Osteoblast (primary cell): Measurements from ENCODE around the gene PITPNM1. TPM values are rescaled to one million over a fixed set of nuclear protein-coding genes. Genes with fewer than 3 reads are reported as not detected.

Experiments used
- DNase-seq: peaks from one replicate; pipeline ENCODE4 v3.0.0; 2011; ENCODE audit warnings: low spot score, mixed read lengths; ENCODE audit not compliant: insufficient read length; ENCODE audit errors: missing footprints
- H2AFZ ChIP-seq: 2 replicates; pipeline ENCODE4 v1.6.0; 2011; ENCODE audit warnings: mild to moderate bottlenecking, low read length
- H3K27ac ChIP-seq: 2 replicates; pipeline ENCODE4 v1.5.1; 2011; ENCODE audit warnings: mild to moderate bottlenecking, low read depth, low read length, moderate library complexity
- H3K27me3 ChIP-seq: 2 replicates; pipeline ENCODE4 v1.6.0; 2012; ENCODE audit warnings: mild to moderate bottlenecking, control low read depth, inconsistent platforms, low read length, moderate library complexity; ENCODE audit not compliant: insufficient read depth
- H3K36me3 ChIP-seq: 2 replicates; pipeline ENCODE4 v1.5.1; 2011; ENCODE audit warnings: mild to moderate bottlenecking, low read length, control low read depth, moderate library complexity; ENCODE audit not compliant: insufficient read depth
- H3K4me1 ChIP-seq: 2 replicates; pipeline ENCODE4 v1.5.1; 2011; ENCODE audit warnings: mild to moderate bottlenecking, low read length, control low read depth, moderate library complexity; ENCODE audit not compliant: insufficient read depth
- H3K4me2 ChIP-seq: 2 replicates; pipeline ENCODE4 v1.6.0; 2011; ENCODE audit warnings: mild to moderate bottlenecking, low read length; ENCODE audit not compliant: insufficient read depth
- H3K4me3 ChIP-seq: fragments of 200-600 bp; sonication (generic); 3 replicates; pipeline ENCODE4 v1.5.1; 2012; ENCODE audit warnings: mild to moderate bottlenecking, low read length, inconsistent platforms; ENCODE audit not compliant: insufficient read depth
- H3K79me2 ChIP-seq: 2 replicates; pipeline ENCODE4 v1.6.0; 2012; ENCODE audit warnings: mild to moderate bottlenecking, low read length, control low read depth, inconsistent platforms; ENCODE audit not compliant: insufficient read depth
- H3K9me3 ChIP-seq: 2 replicates; pipeline ENCODE4 v1.5.1; 2011; ENCODE audit warnings: low read depth, low read length, control low read depth
- H4K20me1 ChIP-seq: 2 replicates; pipeline ENCODE4 v1.6.0; 2012; ENCODE audit warnings: mild to moderate bottlenecking, low read length, control low read depth; ENCODE audit not compliant: insufficient read depth
- CTCF ChIP-seq: IDR thresholded peaks from 2 replicates; pipeline ENCODE4 v1.5.1; 2011; ENCODE audit warnings: mild to moderate bottlenecking, low read depth, low read length, moderate library complexity; ENCODE audit errors: extremely low read depth
- total RNA-seq: library from RNA; depleted of rRNA; stranded (reverse); fragments of >200 nt; gene quantifications from 2 replicates; pipeline ENCODE4 v1.2.3, GENCODE V29; 2012

Gene PITPNM1
- total RNA-seq, 1 donor = 14.1 TPM

GRCh38 chr11:67523556-67524479, 18.7 kb upstream of the PITPNM1 start:
- Histone ChIP-seq H3K4me3 (no peak overlapping the region), H3K79me2 (no peaks in the 10 kb centered on the region), H3K4me1 (no peaks in the 10 kb centered on the region), H3K27me3 (peaks cover 2% of the 10 kb centered on the region), H3K27ac (no peak overlapping the region), H3K9me3 (no peaks in the 10 kb centered on the region), H4K20me1 (no peaks in the 10 kb centered on the region), H3K36me3 (no peaks in the 10 kb centered on the region), H3K4me2 (no peak overlapping the region), H2AFZ (no peak overlapping the region)
- DNase-seq = peak; percentile 77
- TF ChIP-seq CTCF = no peak

GRCh38 chr11:67522844-67523555, 17.8 kb upstream of the PITPNM1 start, which contains the start of gene CABP2:
Gene CABP2 (minus strand): TSS chr11:67523446. CDS start chr11:67523326, 120 bp downstream.
- no peak for TF ChIP-seq CTCF
- Histone ChIP-seq H3K4me1 (no peaks in the 10 kb centered on the region), H3K4me3 (no peak within 1 kb of the TSS), H4K20me1 (no peaks in the 10 kb centered on the region), H3K79me2 (no peaks in the 10 kb centered on the region), H2AFZ (no peak within 1 kb of the TSS), H3K27ac (no peak within 1 kb of the TSS), H3K27me3 (peaks cover 5% of the 10 kb centered on the region), H3K9me3 (no peaks in the 10 kb centered on the region), H3K36me3 (no peaks in the 10 kb centered on the region), H3K4me2 (no peak within 1 kb of the TSS)
- DNase-seq = peak; percentile 59

GRCh38 chr11:67522338-67522737, 17.2 kb upstream of the PITPNM1 start:
- no peaks in the 10 kb centered on the region for H3K79me2 ChIP-seq
- H3K4me3 ChIP-seq = no peak overlapping the region
- no peaks in the 10 kb centered on the region for H4K20me1 ChIP-seq
- no peaks in the 10 kb centered on the region for H3K9me3 ChIP-seq
- no peak overlapping the region for H2AFZ ChIP-seq
- no peaks in the 10 kb centered on the region for H3K36me3 ChIP-seq
- peaks cover 5% of the 10 kb centered on the region for H3K27me3 ChIP-seq
- no peak for TF ChIP-seq CTCF
- no peak overlapping the region for H3K27ac ChIP-seq
- no peaks in the 10 kb centered on the region for H3K4me1 ChIP-seq
- no peak overlapping the region for H3K4me2 ChIP-seq
- no peak for DNase-seq

- Histone ChIP-seq H3K27ac (no peak overlapping the region), H3K4me3 (no peak overlapping the region), H3K4me2 (no peak overlapping the region), H2AFZ (no peak overlapping the region), H3K9me3 (no peaks in the 10 kb centered on the region), H4K20me1 (no peaks in the 10 kb centered on the region), H3K27me3 (peaks cover 5% of the 10 kb centered on the region), H3K79me2 (no peaks in the 10 kb centered on the region), H3K4me1 (no peaks in the 10 kb centered on the region), H3K36me3 (no peaks in the 10 kb centered on the region)
- DNase-seq = no peak
- TF ChIP-seq CTCF = no peak
These were observed 16.8 kb upstream of the PITPNM1 start for GRCh38 chr11:67521924-67522323.
